Measurements from ENCODE around the gene FHL3. TPM values are rescaled to one million over a fixed set of nuclear protein-coding genes. Genes with fewer than 3 reads are reported as not detected.

The FHL3 gene
- total and polyA plus RNA-seq, 9 of the 15 experiments (the other 6 are each of a cell fraction or from before 2014, with no cell fraction given) = 6.1 to 144 (median 34.1) TPM

GRCh38 chr1:38003261-38004250 lies 1.8 kb downstream of the FHL3 start (continued):
- TF ChIP-seq MED1 (CRISPR knock-in tag; IDR thresholded peaks at IDR 0.05; ENCODE audit: borderline replicate concordance) = no peak
- TF ChIP-seq TSHZ1 (CRISPR knock-in tag; IDR thresholded peaks at IDR 0.05) = no peak
- TF ChIP-seq SAFB2 (IDR thresholded peaks at IDR 0.05; ENCODE audit: borderline replicate concordance, low read depth, low read length, severe bottlenecking) = no peak
- no peak for TF ChIP-seq NFIC (IDR thresholded peaks at IDR 0.05)
- TF ChIP-seq DEAF1 (CRISPR knock-in tag; IDR thresholded peaks at IDR 0.05) = no peak
- no peak for TF ChIP-seq LARP7 (IDR thresholded peaks at IDR 0.05)
- no peak for TF ChIP-seq ZNF766 (CRISPR knock-in tag; conservative IDR thresholded peaks at IDR 0.05)
- no peak for TF ChIP-seq ZBTB9 (CRISPR knock-in tag; IDR thresholded peaks at IDR 0.05)
- TF ChIP-seq TRIM25 (IDR thresholded peaks at IDR 0.05; ENCODE audit: borderline replicate concordance) = no peak
- TF ChIP-seq GTF2A2 (tag; IDR thresholded peaks at IDR 0.05) = no peak
- TF ChIP-seq HOXB6 (CRISPR knock-in tag; IDR thresholded peaks at IDR 0.05; ENCODE audit: borderline replicate concordance) = no peak
- no peak for TF ChIP-seq CBFA2T2 (conservative IDR thresholded peaks at IDR 0.05)
- no peak for TF ChIP-seq NR4A1 (CRISPR knock-in tag; IDR thresholded peaks at IDR 0.05)
- TF ChIP-seq NR4A1 (tag; IDR thresholded peaks at IDR 0.05) = no peak
- TF ChIP-seq ETS1 (conservative IDR thresholded peaks at IDR 0.05; ENCODE audit: control insufficient read depth, low read depth, low read length) = no peak
- TF ChIP-seq ZNF717 (CRISPR knock-in tag; IDR thresholded peaks at IDR 0.05) = no peak
- no peak for TF ChIP-seq CHD2 (IDR thresholded peaks at IDR 0.05; ENCODE audit: low read depth, low read length)
- TF ChIP-seq SMC3 (conservative IDR thresholded peaks at IDR 0.05; ENCODE audit: insufficient read depth, low read depth, low read length) = no peak
